ENCODE data around the gene KRT20. TPM values are rescaled to one million over a fixed set of nuclear protein-coding genes. Genes with fewer than 3 reads are reported as not detected.

KRT20 gene
- total RNA-seq, 1 experiment from 2014 or later: 0.13 TPM

- CTCF ChIA-PET: no interaction called here
- DNase-seq (ENCODE audit: low read depth, low spot score) (no peak), ATAC-seq (no peak)
- TF ChIP-seq SIN3A (IDR thresholded peaks at IDR 0.05; ENCODE audit: borderline replicate concordance, insufficient read depth, low read depth, low read length): no peak
- no peak for TF ChIP-seq REST (IDR thresholded peaks at IDR 0.05; ENCODE audit: insufficient read depth in 1 of 2, low read depth in 2 of 2, low read length in 1 of 2)
- no peak for TF ChIP-seq TCF7L2 (IDR thresholded peaks at IDR 0.05; ENCODE audit: low read depth, low read length)
- no peak for TF ChIP-seq CTCF (IDR thresholded peaks at IDR 0.05)
- no peak for TF ChIP-seq POLR2AphosphoS5 (IDR thresholded peaks at IDR 0.05; ENCODE audit: low read depth, low read length)
- intact Hi-C loops (cut with micrococcal nuclease; ENCODE audit: unreplicated experiment): loop anchor here (5.0 kb wide), 1 partner anchor 50 kb away; no protein-coding TSS in a partner anchor
- no peaks in the 10 kb centered on the region for H3K9me3 ChIP-seq (ENCODE audit: control insufficient read depth, insufficient read depth, low read depth, low read length)
- no peak overlapping the region for H3K27ac ChIP-seq (ENCODE audit: low read length)
- H3K36me3 ChIP-seq (ENCODE audit: control insufficient read depth, insufficient read depth, low read length): no peaks in the 10 kb centered on the region
- no TSS peak for BruUV-seq (replicated peaks)
- in situ Hi-C loops (cut with HindIII; ENCODE audit: low pct_unique_long_range_greater_than_20kb, low sequenced_read_pairs): no loop called here
- POLR2A ChIA-PET: no interaction called here
- no peak overlapping the region for H3K4me3 ChIP-seq (ENCODE audit: low read depth in 2 of 2, low read length in 2 of 2)
- H3K4me1 ChIP-seq (ENCODE audit: control insufficient read depth, insufficient read depth, low read length): peaks cover 5% of the 10 kb centered on the region; the same call in 1 of the 2 replicates
- no peaks in the 10 kb centered on the region for H3K27me3 ChIP-seq (ENCODE audit: control insufficient read depth, insufficient read depth, low read length)
Observed at GRCh38 chr17:40852364-40852763, 32.7 kb downstream of the KRT20 start.

GRCh38 chr17:40850293-40850972 is 34.6 kb downstream of the KRT20 start:
- in situ Hi-C loops (cut with HindIII; ENCODE audit: low pct_unique_long_range_greater_than_20kb, low sequenced_read_pairs): no loop called here
- ChIA-PET CTCF (no interaction called here), POLR2A (interaction anchor here (0.7 kb wide), 1 partner anchor 403 kb away, joined by 4 read pairs; no protein-coding TSS in a partner anchor)
- H3K36me3 ChIP-seq (ENCODE audit: control insufficient read depth, insufficient read depth, low read length): no peaks in the 10 kb centered on the region
- no peak overlapping the region for H3K4me3 ChIP-seq (ENCODE audit: low read depth in 2 of 2, low read length in 2 of 2)
- H3K4me1 ChIP-seq (ENCODE audit: control insufficient read depth, insufficient read depth, low read length): peaks cover 5% of the 10 kb centered on the region; the same call in 1 of the 2 replicates
- H3K27me3 ChIP-seq (ENCODE audit: control insufficient read depth, insufficient read depth, low read length): no peaks in the 10 kb centered on the region; the same call in 1 of the 2 replicates
- TF ChIP-seq CTCF (IDR thresholded peaks at IDR 0.05) (no peak), POLR2AphosphoS5 (IDR thresholded peaks at IDR 0.05; ENCODE audit: low read depth, low read length) (no peak), SIN3A (IDR thresholded peaks at IDR 0.05; ENCODE audit: borderline replicate concordance, insufficient read depth, low read depth, low read length) (no peak), REST (IDR thresholded peaks at IDR 0.05; ENCODE audit: insufficient read depth in 1 of 2, low read depth in 2 of 2, low read length in 1 of 2) (no peak), TCF7L2 (IDR thresholded peaks at IDR 0.05; ENCODE audit: low read depth, low read length) (no peak)
- no peaks in the 10 kb centered on the region for H3K9me3 ChIP-seq (ENCODE audit: control insufficient read depth, insufficient read depth, low read depth, low read length)
- ATAC-seq (no peak), DNase-seq (ENCODE audit: low read depth, low spot score) (no peak)
- no TSS peak for BruUV-seq (replicated peaks)
- H3K27ac ChIP-seq (ENCODE audit: low read length): no peak overlapping the region
- intact Hi-C loops (cut with micrococcal nuclease; ENCODE audit: unreplicated experiment): loop anchor here (5.0 kb wide), 1 partner anchor 48 kb away; no protein-coding TSS in a partner anchor
